HG02884 (cell line): ENCODE results near the gene SHC3.

Source experiments
- ATAC-seq: cut with Tn5 transposase; IDR thresholded peaks from one replicate; pipeline ENCODE4 v1.9.1; 2021; ENCODE audit warnings: mild to moderate bottlenecking, moderate library complexity; ENCODE audit not compliant: unreplicated experiment

SHC3 gene

GRCh38 chr9:89186960-89187359 is 8.3 kb upstream of the SHC3 start:
- no peak for ATAC-seq

GRCh38 chr9:89185980-89186379 is 7.4 kb upstream of the SHC3 start:
- ATAC-seq, result no peak

DNA sequence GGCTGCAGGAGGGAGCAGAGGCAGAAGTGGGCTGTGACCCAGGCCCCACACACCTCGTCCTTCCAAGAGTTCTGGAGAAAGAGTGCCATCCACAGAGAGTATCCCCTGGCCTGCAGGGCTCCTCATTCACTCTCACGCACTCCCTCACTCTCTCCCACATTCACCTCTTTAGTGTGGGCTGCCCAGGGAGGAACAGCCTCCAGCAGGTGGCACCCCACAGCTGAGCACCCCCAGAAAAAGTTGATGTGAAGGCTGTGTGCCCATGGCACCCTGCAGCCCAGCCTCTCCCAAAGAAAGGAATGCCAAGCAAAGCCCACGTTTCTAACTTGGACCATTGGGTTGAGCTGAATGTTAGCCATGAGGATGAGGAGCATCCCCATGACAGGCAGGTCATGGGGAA is 4.5 kb upstream of the SHC3 start:
- ATAC-seq, result no peak

GRCh38 chr9:89182369-89182768 is 3.8 kb upstream of the SHC3 start:
- no peak for ATAC-seq

DNA sequence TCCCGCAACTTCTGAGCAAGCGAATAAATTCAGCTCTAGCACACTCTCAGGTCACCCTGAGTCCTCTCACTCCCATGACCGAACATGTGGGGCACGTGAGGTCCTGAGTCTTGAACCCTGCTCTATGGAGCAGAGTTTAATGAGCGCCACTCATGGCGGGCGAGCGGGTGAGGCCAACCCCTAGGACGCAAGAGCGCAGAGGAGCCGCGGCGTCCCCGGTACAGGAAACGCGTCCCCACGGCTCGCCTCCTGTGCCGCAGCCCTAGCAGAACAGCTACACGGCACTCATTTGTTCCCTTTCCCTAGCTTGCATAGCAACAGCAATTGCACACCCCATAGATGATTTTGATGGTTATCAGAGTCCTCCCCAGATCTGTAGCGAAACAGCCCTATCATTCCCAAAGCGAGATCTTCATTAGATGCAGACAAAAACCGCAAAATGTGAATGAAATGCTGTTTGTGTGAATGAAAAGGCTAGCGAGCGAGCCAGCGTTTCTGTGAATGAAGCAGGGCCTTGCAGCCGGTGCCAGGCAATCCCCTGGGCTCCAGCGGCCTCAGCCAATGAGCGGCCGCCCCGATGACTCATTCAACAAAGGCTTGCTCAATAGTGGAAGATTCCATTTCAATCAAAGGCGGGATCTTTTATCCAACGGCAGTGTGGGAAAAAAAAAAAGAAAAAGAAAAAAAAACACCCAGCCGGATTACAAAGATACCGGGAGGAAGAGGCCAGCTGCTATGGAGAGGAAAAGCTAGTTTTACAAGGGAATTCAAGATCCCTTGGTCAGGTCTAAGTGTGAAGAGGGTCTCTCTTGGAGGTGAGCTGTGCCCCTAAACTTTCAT is 1.5 kb upstream of the SHC3 start:
- no peak for ATAC-seq

DNA sequence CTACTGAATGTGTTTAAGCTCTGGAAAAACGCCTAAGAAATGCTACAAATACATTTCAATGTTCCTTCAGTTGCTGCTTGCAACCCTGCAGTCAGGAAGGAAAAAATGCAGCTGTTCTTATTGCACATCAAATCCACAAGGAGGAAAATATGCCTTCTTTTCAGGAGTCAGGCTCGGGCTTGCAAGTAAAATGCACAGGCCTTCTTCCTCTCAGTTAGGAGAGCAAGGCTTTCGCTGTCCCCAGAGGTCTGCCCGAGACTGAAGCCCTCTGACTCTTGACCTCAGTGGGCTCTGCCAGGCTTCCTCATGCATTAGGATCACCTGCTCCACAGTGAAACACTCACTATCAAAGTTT is 899 bp upstream of the SHC3 start:
- ATAC-seq, result no peak

DNA sequence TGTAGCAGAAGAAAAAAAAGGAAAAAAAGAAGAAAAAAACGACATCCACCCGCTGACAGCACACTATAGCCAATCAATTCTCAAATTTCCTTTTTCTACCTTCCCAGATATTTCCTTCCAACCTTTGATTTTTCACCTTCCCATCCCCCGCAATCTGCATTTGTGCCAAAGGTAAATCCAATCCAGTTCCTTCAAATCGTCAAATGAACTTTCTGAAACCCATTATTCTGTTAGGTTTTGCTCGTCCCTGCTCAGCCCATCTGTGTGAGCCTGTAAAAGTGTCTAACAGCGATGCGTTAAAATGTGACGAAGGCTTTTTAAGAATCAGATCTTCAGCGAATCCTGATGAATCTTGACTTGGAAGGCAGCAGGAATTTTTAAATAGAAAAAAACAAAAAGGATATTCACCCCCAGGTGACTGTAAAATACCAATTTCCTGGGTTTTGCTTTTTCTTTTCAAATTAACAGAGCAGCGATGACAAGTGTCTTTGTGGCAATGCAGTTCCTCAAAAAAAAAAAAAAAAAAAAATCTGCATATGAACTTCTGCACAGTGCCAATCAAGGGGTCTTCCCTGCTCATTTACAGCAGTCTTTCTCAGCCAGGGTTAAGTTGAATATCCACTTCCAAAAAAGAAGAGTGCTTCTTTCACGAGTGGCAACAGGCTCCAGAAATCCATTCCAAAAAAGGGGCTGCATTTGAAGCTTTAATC is 367 bp upstream of the SHC3 start:
- ATAC-seq, result no peak

DNA sequence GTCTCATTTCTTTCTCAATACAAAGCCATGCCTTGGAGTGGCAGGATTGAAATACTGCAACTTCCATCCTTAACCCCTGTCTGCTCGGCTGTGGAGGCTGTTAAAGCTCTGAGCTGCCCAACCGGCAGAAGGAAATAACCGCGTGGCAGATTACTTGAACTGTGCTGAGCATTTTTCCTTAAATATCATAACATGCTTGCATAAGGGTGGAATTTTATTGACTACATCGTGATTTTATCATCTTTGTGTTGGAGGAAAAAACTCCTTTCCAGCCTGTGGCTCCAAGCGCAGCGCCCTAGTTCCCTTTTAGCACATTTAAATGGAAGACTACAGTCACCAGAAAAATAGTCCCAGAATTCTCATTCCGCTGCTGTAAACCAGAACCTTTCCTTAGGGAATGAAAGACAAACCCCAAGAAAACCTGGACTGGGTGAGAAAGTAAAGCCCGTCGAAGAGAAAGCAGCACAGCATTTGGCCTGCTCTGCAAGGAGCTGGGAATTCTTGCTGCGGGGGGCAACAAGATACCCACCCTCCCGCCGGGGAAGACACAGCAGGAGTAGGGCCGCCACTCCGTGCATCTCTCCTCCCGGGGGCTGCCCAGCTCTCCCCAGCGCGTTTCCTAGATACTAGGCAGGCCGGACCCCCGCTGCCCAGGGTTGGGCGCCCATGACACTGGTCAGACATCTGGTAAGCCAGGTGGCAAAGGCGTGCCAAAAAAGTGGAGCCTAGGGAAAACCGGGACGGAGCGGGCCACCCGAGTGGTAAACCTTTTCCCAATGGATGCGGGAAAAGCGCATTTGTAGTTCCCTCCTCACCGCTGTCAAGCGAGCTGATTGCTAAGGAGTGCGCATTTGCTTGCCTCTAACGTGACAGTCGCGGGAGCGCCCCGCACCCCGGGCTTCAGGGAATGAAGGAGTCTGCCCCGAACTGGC is 1.3 kb downstream of the SHC3 start:
- no peak for ATAC-seq

DNA sequence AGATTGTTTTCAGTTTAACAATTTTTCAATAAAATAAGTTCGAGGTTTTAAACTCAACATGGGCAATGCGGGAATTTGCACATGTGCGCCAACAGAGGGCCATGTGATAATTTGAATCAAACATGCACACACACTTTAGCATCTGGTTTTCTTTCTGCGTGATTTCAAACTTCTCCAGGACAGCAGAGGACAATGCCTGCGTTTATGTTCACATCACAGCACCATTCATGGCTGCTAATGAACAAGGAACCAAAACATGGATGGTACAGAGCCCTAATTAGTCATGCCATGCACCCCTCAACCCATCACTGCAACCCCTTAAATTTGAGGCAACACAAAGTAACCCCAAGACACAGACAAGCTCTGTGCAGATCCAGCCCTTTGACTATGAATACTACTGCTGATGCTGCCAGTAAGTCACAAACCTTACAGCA is 2.8 kb downstream of the SHC3 start:
- ATAC-seq, result no peak

DNA sequence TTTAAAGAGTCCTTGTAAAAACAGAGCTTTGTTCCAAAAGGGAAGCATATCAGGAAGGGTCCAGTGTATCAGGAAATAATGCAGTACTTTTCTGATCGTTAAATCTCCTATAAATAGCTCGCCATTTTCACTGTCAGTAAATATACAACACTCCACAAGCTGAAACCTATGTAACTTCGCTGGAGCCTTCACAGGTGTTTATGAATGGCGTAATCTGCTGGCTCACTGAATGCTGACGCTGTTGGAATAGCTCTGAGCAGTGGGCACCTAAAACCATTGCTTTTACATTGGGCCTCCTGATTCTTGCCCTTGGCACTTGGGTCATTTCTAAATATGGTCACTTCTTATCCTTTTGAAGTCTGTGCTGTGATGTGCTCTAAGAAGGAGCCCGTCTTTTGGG is 4.3 kb downstream of the SHC3 start:
- no peak for ATAC-seq

DNA sequence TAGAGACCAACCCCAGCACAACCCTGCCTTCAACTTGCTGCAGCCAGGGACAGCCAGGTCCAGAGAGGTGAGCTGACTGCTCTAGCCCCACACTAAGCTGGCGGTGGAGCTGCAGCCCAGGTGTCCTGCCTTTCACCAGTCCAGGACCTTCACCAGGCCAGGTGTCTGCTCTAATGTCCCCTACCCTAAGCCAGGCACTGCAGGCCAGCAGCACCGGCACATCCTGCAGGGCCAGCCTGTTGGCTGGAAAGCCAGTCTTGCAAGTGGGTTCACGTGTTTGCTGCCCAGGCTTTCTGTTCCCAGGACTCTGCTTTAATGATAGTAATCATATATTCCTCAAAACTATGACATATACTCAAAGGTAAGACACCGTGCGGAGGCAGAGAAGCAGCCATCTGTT is 5.5 kb downstream of the SHC3 start:
- no peak for ATAC-seq

GRCh38 chr9:89172398-89172797 is 6.2 kb downstream of the SHC3 start:
- ATAC-seq, result no peak

- ATAC-seq, result no peak
These were observed 6.9 kb downstream of the SHC3 start for GRCh38 chr9:89171693-89172092.

DNA sequence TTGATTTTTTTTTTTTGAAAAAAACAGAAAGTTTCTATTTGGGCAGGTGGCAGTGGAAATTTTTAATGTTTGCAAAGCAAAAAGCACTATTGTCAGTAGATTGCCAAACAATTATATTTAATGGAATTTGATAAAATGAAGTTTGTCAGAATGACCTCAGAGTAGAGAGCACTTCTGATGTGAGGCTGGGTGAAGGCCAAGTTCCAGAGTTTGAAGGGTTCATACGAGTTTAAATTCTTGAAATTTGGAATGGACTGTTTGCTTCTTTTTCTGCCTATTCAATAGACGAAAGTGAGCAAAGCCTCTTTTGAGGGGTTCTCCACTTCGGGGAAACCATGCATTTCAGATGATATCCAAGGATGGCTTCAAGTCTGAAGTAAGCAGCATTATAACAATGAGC is 7.4 kb downstream of the SHC3 start:
- ATAC-seq, result no peak

GRCh38 chr9:89168901-89169813 is 9.5 kb downstream of the SHC3 start:
- ATAC-seq, result no peak

DNA sequence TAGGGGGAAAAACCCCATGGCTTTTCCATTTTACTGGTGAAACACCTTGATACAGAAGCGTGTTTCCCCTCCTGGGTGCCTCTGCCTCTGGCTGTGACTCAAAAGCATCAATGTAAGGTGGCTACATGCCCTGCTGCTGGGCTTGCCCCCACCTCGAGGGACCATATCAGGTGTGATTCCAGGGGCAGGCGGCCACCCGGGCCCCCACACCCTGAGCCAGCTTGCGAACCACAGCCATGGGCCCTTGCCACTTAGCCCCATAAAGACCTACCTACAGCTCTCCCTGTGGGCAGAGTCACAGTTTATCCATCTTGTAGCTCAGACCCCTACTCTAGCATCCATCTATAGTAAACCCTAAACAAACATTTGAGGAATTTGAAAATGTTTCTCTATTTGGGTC is 10.8 kb downstream of the SHC3 start:
- no peak for ATAC-seq

- no peak for ATAC-seq
These were observed 11.8 kb downstream of the SHC3 start for GRCh38 chr9:89166852-89167251.

DNA sequence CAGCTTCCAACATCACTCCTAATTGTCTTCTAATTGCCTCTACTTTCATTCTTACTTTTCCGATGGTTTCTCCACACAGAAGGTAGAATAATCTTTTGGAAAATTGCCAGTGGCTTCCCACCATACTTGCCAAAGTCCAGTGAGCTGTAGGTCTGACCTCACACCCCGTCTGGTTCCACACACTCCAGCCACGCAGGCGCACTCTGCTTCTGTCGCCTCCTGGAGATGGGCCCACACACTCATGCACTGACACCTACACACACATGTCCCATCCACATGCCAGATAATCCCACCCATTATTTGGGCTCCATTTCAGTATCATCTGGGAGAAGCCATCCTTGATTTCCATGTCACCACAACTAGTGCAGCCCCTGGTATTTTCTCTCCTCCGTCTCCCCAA is 12.7 kb downstream of the SHC3 start:
- ATAC-seq, result no peak

DNA sequence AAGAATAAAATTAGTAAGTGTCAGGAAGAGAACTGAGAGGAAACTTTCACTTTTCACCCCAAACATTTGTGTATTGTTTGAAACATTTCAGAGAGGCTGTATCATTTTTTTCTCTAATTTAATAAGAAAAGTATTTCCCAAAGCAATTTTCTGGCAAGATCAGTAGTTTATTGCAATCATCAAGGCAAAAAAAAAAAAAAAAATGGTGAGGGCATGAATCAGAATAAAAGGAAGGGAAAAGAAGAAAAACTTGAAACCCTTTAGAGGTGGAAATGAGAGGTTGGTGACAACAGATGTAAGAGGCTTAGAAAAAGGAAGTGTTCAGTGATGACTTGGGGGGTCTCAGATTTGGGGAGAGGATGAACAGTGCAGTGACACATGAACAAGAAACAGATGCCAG is 13.3 kb downstream of the SHC3 start:
- no peak for ATAC-seq

GRCh38 chr9:89161221-89161620 is 17.4 kb downstream of the SHC3 start:
- no peak for ATAC-seq
